Heart left ventricle (tissue), 16 donors: ENCODE results near the gene COQ6. TPM values are rescaled to one million over a fixed set of nuclear protein-coding genes. Genes with fewer than 3 reads are reported as not detected.
"Not testable (repeated sequence)": the region's sequence is repeated elsewhere in the genome, so short reads cannot be mapped to it uniquely, and the experiment has no call there.

ENCODE experiments used
- ATAC-seq, 4 donors: fragments of 200-7000 bp; cut with Tn5 transposase; one replicate each; pipeline ENCODE4 v1.9.1; 2020 to 2022; ENCODE audit warnings: moderate library complexity in 4 of 4, mild to moderate bottlenecking in 3 of 4, moderate number of reproducible peaks in 1 of 4
- DNase-seq, 5 donors: peaks; one replicate each; pipeline ENCODE4 v3.0.0-alpha.2; 2020
- H3K27ac ChIP-seq, 12 donors: fragments of 200-600 bp; sonication (generic) in 4 of 12; one replicate each; pipeline versions ENCODE4 v1.5.0 to v1.8.0; 2016 to 2022; ENCODE audit warnings: mild to moderate bottlenecking in 2 of 12
- H3K27me3 ChIP-seq, 9 donors: fragments of 200-600 bp; sonication (generic) in 2 of 9; one replicate each; pipeline versions ENCODE4 v1.5.1 to v1.8.0; 2016 to 2022; ENCODE audit warnings: mild to moderate bottlenecking in 3 of 9
- H3K36me3 ChIP-seq, 9 donors: fragments of 200-600 bp; sonication (generic) in 2 of 9; one replicate each; pipeline versions ENCODE4 v1.5.0 to v1.8.0; 2018 to 2022; ENCODE audit warnings: mild to moderate bottlenecking in 2 of 9
- H3K4me1 ChIP-seq, 12 donors: fragments of 200-600 bp; sonication (generic) in 4 of 12; one replicate each; pipeline versions ENCODE4 v1.5.0 to v1.8.0; 2016 to 2022; ENCODE audit warnings: mild to moderate bottlenecking in 3 of 12
- H3K4me3 ChIP-seq, 12 donors: fragments of 200-600 bp; sonication (generic) in 4 of 12; one replicate each; pipeline versions ENCODE4 v1.5.0 to v1.8.0; 2017 to 2022; ENCODE audit warnings: mild to moderate bottlenecking in 9 of 12, moderate library complexity in 4 of 12
- H3K9me3 ChIP-seq, 12 donors: fragments of 200-600 bp; sonication (generic) in 4 of 12; one replicate each; pipeline versions ENCODE4 v1.5.0 to v1.8.0; 2016 to 2022; ENCODE audit warnings: mild to moderate bottlenecking in 1 of 12
- POLR2A ChIP-seq, 2 donors: fragments of 450-650 bp; IDR thresholded peaks; one replicate each; pipeline ENCODE4 v1.6.1; 2017; ENCODE audit warnings: antibody characterized with exemption in 2 of 2, mild to moderate bottlenecking in 2 of 2, moderate library complexity in 2 of 2
- WGBS, 4 donors: extraction: QIAGEN DNeasy Blood & Tissue Kit in 2 of 4; methylation state at CpG; one replicate each; pipeline versions ENCODE4 v1.1.5 to v1.1.7; 2013 to 2018; 5-methylcytosine and 5-hydroxymethylcytosine counted together
- intact Hi-C, 10 donors: fragments of 100-400 bp; cut with DNase I; formaldehyde crosslinking; loops; one replicate each; pipeline versions ENCODE4 v1.11.1 to v1.14.2; 2022
- polyA plus RNA-seq, 2 donors: library from polyadenylated mRNA; stranded (reverse); fragments of 200-250 nt; gene quantifications; one replicate each; pipeline ENCODE4 v1.2.3, GENCODE V29; 2013
- total RNA-seq, 9 donors: library from RNA; depleted of rRNA in 2 of 9; stranded (reverse); fragments of >200 nt in 2 of 9; fragmentation: NEBNext Ultra II Directional in 3 of 9; extraction: Animal tissue kit (Norgen Biotek cat#: 25700) in 3 of 9; gene quantifications; one replicate each; pipeline versions ENCODE4 v1.1.0 to v1.2.4, GENCODE V29; 2016 to 2023
- TF ChIP-seq, protein P1 (sequence below), 12 donors: fragments of 200-600 bp; sonication (generic) in 4 of 12; IDR thresholded peaks; one replicate each; pipeline versions ENCODE4 v1.5.0 to v1.8.0; 2018 to 2022; ENCODE audit warnings: antibody characterized with exemption in 12 of 12, mild to moderate bottlenecking in 5 of 12
- donor health status: ischemic (EF 13 %, LVEDD 7.1; RV severe dilation, severe dysfunction).
- donor health status: healthy with polysubstance abuse.
- donor health status: DM: no; HTN: yes; CAD: no.
- donor health status: DM: no; HTN: no; CAD: no.
- donor health status: ischemic (EF 25% LVEDD 6.9; RV normal size, moderate dysfunction).
- donor health status: ischemic (EF 25% LVEDD 5.7; RV mildly dilated, moderate dysfunction).
- donor health status: healthy.
- donor health status: DM: yes; HTN: yes; CAD: no.
- donor health status: ischemic (EF 35%, LVEDD 5.7; RV mildly dilated, moderate dysfunction).
- donor health status: nonischemic (EF 11% LVEDD 7.7; RV severe dilation, severe dysfunction).
- donor health status: DM: yes; HTN: yes; CAD: no.
- donor health status: PGD.
- donor health status: ischemic (EF 29% LVEDD 5.4; RV normal size, mild dysfunction).
- donor health status: nonischemic (EF 23%, LVEDD 6.1; RV moderate dilation, normal function).

The COQ6 gene
- total and polyA plus RNA-seq, 11 donors, result 30.4 to 115 (median 41.1) TPM

DNA sequence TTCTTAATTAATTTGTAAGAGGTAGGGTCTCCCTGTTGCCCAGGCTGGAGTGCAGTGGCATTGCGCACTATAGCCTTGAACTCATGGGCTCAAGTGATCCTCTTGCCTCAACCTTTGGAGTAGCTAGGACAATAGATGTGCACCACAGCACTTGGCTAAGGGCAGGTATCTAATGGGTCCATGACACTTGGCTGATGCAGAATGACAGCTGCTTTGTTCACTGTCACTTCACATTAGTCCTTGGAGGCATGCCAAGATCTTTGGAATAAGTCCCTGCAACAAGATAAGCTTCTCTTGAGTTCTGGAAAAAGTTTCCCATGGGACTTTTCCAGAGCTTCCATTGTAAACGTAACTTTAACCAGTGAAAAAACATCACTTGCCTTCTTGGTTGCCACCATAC, 23.4 kb downstream of the COQ6 start:
- ATAC-seq (peak in 2 of 4 donors; percentile 41 to 49), DNase-seq (peak in 1 of 5 donors; percentile 14)
- H3K4me3 ChIP-seq, result no peak overlapping the region
- 55 to 68% (median 62%) methylated on average over 2 of the region's 2 CpGs for WGBS, 4 donors
- no peak overlapping the region for H3K27ac ChIP-seq
- H3K9me3 ChIP-seq, result no peaks in the 10 kb centered on the region
- no peaks in the 10 kb centered on the region for H3K27me3 ChIP-seq
- TF ChIP-seq, protein P1, sequence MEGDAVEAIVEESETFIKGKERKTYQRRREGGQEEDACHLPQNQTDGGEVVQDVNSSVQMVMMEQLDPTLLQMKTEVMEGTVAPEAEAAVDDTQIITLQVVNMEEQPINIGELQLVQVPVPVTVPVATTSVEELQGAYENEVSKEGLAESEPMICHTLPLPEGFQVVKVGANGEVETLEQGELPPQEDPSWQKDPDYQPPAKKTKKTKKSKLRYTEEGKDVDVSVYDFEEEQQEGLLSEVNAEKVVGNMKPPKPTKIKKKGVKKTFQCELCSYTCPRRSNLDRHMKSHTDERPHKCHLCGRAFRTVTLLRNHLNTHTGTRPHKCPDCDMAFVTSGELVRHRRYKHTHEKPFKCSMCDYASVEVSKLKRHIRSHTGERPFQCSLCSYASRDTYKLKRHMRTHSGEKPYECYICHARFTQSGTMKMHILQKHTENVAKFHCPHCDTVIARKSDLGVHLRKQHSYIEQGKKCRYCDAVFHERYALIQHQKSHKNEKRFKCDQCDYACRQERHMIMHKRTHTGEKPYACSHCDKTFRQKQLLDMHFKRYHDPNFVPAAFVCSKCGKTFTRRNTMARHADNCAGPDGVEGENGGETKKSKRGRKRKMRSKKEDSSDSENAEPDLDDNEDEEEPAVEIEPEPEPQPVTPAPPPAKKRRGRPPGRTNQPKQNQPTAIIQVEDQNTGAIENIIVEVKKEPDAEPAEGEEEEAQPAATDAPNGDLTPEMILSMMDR (IDR thresholded peaks at IDR 0.05), result no peak
- TF ChIP-seq POLR2A (IDR thresholded peaks at IDR 0.05), result no peak
- H3K36me3 ChIP-seq, result peaks cover 0 to 92% (median 58%) of the 10 kb centered on the region in 9 donors
- intact Hi-C loops, result no loop called here
- H3K4me1 ChIP-seq, result peaks cover 0 to 9% (median 0%) of the 10 kb centered on the region in 12 donors

DNA sequence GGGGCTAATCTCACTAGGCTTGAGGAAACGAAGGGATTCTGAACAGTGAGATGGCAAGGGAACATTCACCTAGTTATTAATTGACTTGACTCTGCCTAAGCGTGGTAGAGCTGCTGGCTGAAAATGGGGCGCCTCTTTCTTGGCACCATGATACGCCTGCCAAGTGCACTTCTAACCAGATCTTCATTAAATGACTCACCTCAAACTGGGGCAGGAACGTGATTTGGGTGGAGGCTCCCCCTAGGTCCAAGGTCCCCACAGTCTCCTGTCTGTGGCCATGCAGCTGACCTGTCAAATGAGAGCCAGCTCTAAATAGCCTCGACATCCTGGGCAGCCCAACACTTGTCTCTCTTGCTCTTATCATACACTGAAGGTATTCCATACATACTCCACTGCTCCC, 26.0 kb downstream of the COQ6 start:
- H3K27me3 ChIP-seq, result no peaks in the 10 kb centered on the region
- TF ChIP-seq POLR2A (IDR thresholded peaks at IDR 0.05), result no peak
- TF ChIP-seq, protein P1 (IDR thresholded peaks at IDR 0.05), result no peak
- ATAC-seq (no peak), DNase-seq (no peak)
- 83 to 95% (median 89%) methylated on average over 6 of the region's 6 CpGs for WGBS, 4 donors
- intact Hi-C loops, result no loop called here
- H3K27ac ChIP-seq, result no peak overlapping the region
- peaks cover 0 to 67% (median 40%) of the 10 kb centered on the region in 9 donors for H3K36me3 ChIP-seq
- H3K9me3 ChIP-seq, result no peaks in the 10 kb centered on the region
- no peak overlapping the region for H3K4me3 ChIP-seq
- H3K4me1 ChIP-seq, result peaks cover 0 to 9% (median 0%) of the 10 kb centered on the region in 12 donors

DNA sequence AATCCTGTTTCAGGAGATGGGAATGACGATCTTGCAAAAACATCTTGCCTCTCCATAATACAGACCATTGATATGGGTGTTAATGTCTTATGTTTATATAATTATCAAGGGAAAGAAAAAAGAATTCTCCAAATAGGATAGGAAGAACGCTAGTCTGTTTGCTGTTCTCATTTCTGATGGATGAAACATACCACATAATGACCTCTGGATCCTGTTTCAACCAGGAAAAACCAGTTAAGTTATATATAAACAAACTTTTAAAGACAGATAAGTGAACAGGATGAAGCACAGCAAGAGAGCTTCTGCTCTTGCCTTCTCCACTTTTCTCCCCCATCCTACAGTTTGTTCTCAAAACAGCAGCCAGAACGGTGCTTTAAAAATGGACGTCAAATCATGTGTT, 27.8 kb downstream of the COQ6 start:
- ATAC-seq (no peak), DNase-seq (no peak)
- no peaks in the 10 kb centered on the region for H3K27me3 ChIP-seq
- TF ChIP-seq, protein P1 (IDR thresholded peaks at IDR 0.05), result no peak
- no peak for TF ChIP-seq POLR2A (IDR thresholded peaks at IDR 0.05)
- no peak overlapping the region for H3K27ac ChIP-seq
- H3K4me1 ChIP-seq, result peaks cover 0 to 9% (median 0%) of the 10 kb centered on the region in 12 donors
- no peaks in the 10 kb centered on the region for H3K9me3 ChIP-seq
- intact Hi-C loops, result no loop called here
- H3K36me3 ChIP-seq, result peaks cover 0 to 67% (median 40%) of the 10 kb centered on the region in 9 donors
- H3K4me3 ChIP-seq, result no peak overlapping the region
- 46 to 80% (median 64%) methylated on average over 4 of the region's 4 CpGs for WGBS, 4 donors

DNA sequence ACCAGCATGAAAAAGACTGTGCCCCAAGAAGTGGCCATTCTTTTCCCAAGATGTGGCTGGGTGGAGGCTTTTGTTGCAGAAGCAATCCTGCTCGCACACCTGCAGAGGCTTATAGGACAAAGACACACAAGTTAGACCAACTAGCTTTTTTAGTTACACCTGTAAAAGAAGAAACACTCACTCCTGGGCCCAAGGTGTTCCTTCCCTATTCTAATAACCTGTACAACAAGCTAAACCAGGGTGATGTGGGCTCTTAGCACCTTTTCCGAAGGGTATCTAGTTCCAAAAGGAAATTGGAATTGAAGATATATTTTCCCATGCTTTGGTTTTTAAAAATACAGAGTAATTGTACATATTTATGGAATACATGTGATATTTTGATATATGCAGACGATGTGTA, 38.0 kb downstream of the COQ6 start:
- H3K4me3 ChIP-seq, result no peak overlapping the region
- no peak for ATAC-seq
- no peak for TF ChIP-seq POLR2A (IDR thresholded peaks at IDR 0.05)
- TF ChIP-seq, protein P1 (IDR thresholded peaks at IDR 0.05), result no peak
- DNase-seq, result no peak
- H3K36me3 ChIP-seq, result peaks cover 0 to 53% (median 38%) of the 10 kb centered on the region in 9 donors
- H3K27me3 ChIP-seq, result no peaks in the 10 kb centered on the region
- no peaks in the 10 kb centered on the region for H3K4me1 ChIP-seq
- H3K9me3 ChIP-seq, result no peaks in the 10 kb centered on the region
- no peak overlapping the region for H3K27ac ChIP-seq
- intact Hi-C loops, result no loop called here
- 93 to 96% (median 94%) methylated on average over 3 of the region's 3 CpGs for whole genome bisulfite sequencing, 4 donors

DNA sequence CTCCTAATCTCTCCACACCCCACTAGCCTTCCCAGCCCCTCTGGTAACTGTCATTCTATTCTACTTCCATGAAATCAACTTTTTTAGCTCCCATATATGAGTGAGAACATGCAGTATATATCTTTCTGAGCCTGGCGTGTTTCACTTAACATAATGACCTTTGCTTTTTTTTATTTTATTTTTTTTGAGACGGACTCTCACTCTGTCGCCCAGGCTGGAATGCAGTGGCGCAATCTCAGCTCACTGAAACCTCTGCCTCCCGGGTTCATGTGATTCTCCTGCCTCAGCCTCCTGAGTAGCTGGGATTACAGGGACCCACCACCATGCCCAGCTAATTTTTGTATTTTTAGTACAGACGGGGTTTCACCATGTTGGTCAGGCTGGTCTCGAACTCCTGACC, 38.6 kb downstream of the COQ6 start:
- intact Hi-C loops, H3K4me1 ChIP-seq: not testable (repeated sequence)

More for the DNA sequence above, 38.6 kb downstream of the COQ6 start:
- H3K27me3 ChIP-seq, H3K4me3 ChIP-seq, DNase-seq, ATAC-seq, H3K9me3 ChIP-seq, H3K27ac ChIP-seq: not testable (repeated sequence)
- WGBS, 4 donors, result 91 to 94% (median 94%) methylated on average over 6 to 7 of the region's 7 CpGs
- H3K36me3 ChIP-seq, result peaks cover 0 to 52% (median 37%) of the 10 kb centered on the region in 9 donors
